ENCODE measurements around the gene RIMBP2. TPM values are rescaled to one million over a fixed set of nuclear protein-coding genes. Genes with fewer than 3 reads are reported as not detected.
A peak's percentile ranks its signal among the peaks of the same experiment; 100 is the strongest.

Gene RIMBP2
- polyA plus RNA-seq (2012; rRNA removed) = 0.90 and 1.1 TPM in 2 replicates
- 1.2 and 1.8 TPM in 2 replicates for polyA plus RNA-seq (2012; cell fraction: cytosol; rRNA removed)
- 2.6 and 4.0 TPM in 2 replicates for polyA plus RNA-seq (2012; cell fraction: nucleus; rRNA removed)

- no peak within 1 kb of the TSS for H3K4me2 ChIP-seq
- DNase-seq = peak; percentile 62
- H3K9me2 ChIP-seq = no peaks in the 10 kb centered on the region
- H2AFZ ChIP-seq (ENCODE audit: low read depth) = no peak within 1 kb of the TSS
- no peaks in the 10 kb centered on the region for H3F3A ChIP-seq (replicated peaks; ENCODE audit: insufficient read depth)
- H3K9ac ChIP-seq = no peak within 1 kb of the TSS
- no peaks in the 10 kb centered on the region for H4K20me1 ChIP-seq (ENCODE audit: insufficient read depth)
- CTCF ChIA-PET = interaction anchor here (0.7 to 4.1 kb wide), 8 partner anchors 31 to 255 kb away, joined by 3 to 33 read pairs (median 3); no protein-coding TSS in a partner anchor
- peak within 1 kb of the TSS in 1 of 2 experiments; percentile 84; a peak in 2 of 4 replicates for H3K27ac ChIP-seq (ENCODE audit: low read depth in 2 of 2, low read length in 1 of 2)
- peaks cover 0 to 38% of the 10 kb centered on the region in 2 experiments; a peak in 1 of 4 replicates for H3K4me1 ChIP-seq (ENCODE audit: control insufficient read depth in 1 of 2, insufficient read depth in 2 of 2, low read depth in 1 of 2, low read length in 1 of 2)
- WGBS (ENCODE audit: low lambda C conversion rate) = 3% methylated on average over 31 of the region's 35 CpGs
- peak within 1 kb of the TSS in 1 of 2 experiments; percentile 60; a peak in 2 of 4 replicates for H3K4me3 ChIP-seq (ENCODE audit: low read depth in 2 of 2, low read length in 1 of 2)
- TF ChIP-seq ZBTB33 (IDR thresholded peaks at IDR 0.05; ENCODE audit: borderline replicate concordance, low read depth) (no peak), ELF1 (IDR thresholded peaks at IDR 0.05) (no peak), SIN3A (IDR thresholded peaks at IDR 0.05; ENCODE audit: borderline replicate concordance, low read depth, low read length) (no peak), SMC3 (IDR thresholded peaks at IDR 0.05; ENCODE audit: low read depth, low read length) (no peak), RCOR1 (IDR thresholded peaks at IDR 0.05; ENCODE audit: low read length) (no peak), RAD21 (IDR thresholded peaks at IDR 0.05; ENCODE audit: low read length) (0 out of 2 replicates have a peak, but pooled peaks have one; percentile 2), IRF3 (IDR thresholded peaks at IDR 0.05; ENCODE audit: low read depth, low read length) (no peak), NFIC (IDR thresholded peaks at IDR 0.05; ENCODE audit: borderline replicate concordance) (no peak), REST (IDR thresholded peaks at IDR 0.05; ENCODE audit: low read depth, low read length) (no peak), FOSL2 (IDR thresholded peaks at IDR 0.05; ENCODE audit: borderline replicate concordance, low read depth) (no peak), FOXJ3 (CRISPR knock-in tag; IDR thresholded peaks at IDR 0.05) (peak; percentile 53; the same call in 1 of the 2 replicates), MXI1 (IDR thresholded peaks at IDR 0.05; ENCODE audit: low read depth, low read length) (peak; percentile 90), RFX5 (IDR thresholded peaks at IDR 0.05; ENCODE audit: low read length) (no peak)
- POLR2A ChIA-PET = interaction anchor here (0.9 to 2.3 kb wide), 4 partner anchors 9 to 144 kb away, joined by 3 to 9 read pairs (median 7); no protein-coding TSS in a partner anchor
- no peaks in the 10 kb centered on the region for H3K79me2 ChIP-seq (ENCODE audit: insufficient read depth)
- H3K9me3 ChIP-seq = 0 out of 2 replicates have a peak, but pooled peaks cover 2% of the 10 kb centered on the region
- no peaks in the 10 kb centered on the region for H3K36me3 ChIP-seq (replicated peaks in 1 of 2; ENCODE audit: control insufficient read depth in 1 of 2, insufficient read depth in 2 of 2, low read length in 1 of 2)
- no peaks in the 10 kb centered on the region for H3K27me3 ChIP-seq (ENCODE audit: insufficient read depth)
Observed at GRCh38 chr12:130715998-130716968, at the start of gene RIMBP2. Gene RIMBP2, minus strand, starts transcription at chr12:130716299. Its CDS starts 237,286 bp downstream, at chr12:130479013.

Measured in SK-N-SH (cell line).